SK-N-SH (cell line): ENCODE measurements around the gene CHST6. TPM values are rescaled to one million over a fixed set of nuclear protein-coding genes. Genes with fewer than 3 reads are reported as not detected.
A peak's percentile ranks its signal among the peaks of the same experiment; 100 is the strongest.

Source experiments
- ELF1 ChIP-seq: IDR thresholded peaks from 2 replicates; pipeline ENCODE4 v1.4.0; 2012
- FOSL2 ChIP-seq: IDR thresholded peaks from 2 replicates; pipeline ENCODE4 v1.4.0; 2012; ENCODE audit warnings: low read depth, mild to moderate bottlenecking, moderate library complexity, borderline replicate concordance
- FOXM1 ChIP-seq: IDR thresholded peaks from 2 replicates; pipeline ENCODE4 v1.4.0; 2012; ENCODE audit warnings: low read depth, mild to moderate bottlenecking
- IRF3 ChIP-seq: fragments of 150-350 bp; IDR thresholded peaks from 2 replicates; pipeline ENCODE4 v1.6.1; 2016; ENCODE audit warnings: mild to moderate bottlenecking, low read depth, low read length
- JUND ChIP-seq: IDR thresholded peaks from 2 replicates; pipeline ENCODE4 v1.4.0; 2012
- MEF2A ChIP-seq: IDR thresholded peaks from 2 replicates; pipeline ENCODE4 v1.4.0; 2012; ENCODE audit warnings: low read depth, borderline replicate concordance
- NRF1 ChIP-seq: IDR thresholded peaks from 2 replicates; pipeline ENCODE4 v1.6.1; 2012; ENCODE audit warnings: low read depth, mild to moderate bottlenecking, low read length
- PBX3 ChIP-seq: IDR thresholded peaks from 2 replicates; pipeline ENCODE4; 2012
- RXRA ChIP-seq: IDR thresholded peaks from 2 replicates; pipeline ENCODE4 v1.4.0; 2012; ENCODE audit warnings: low read depth, mild to moderate bottlenecking, borderline replicate concordance
- SIN3A ChIP-seq: IDR thresholded peaks from 2 replicates; pipeline ENCODE4 v1.6.1; 2012; ENCODE audit warnings: low read depth, mild to moderate bottlenecking, low read length, moderate library complexity, borderline replicate concordance
- SMC3 ChIP-seq: IDR thresholded peaks from 2 replicates; pipeline ENCODE4 v1.6.1; 2012; ENCODE audit warnings: low read depth, low read length, improper control_type of control experiment
- TAF1 ChIP-seq: IDR thresholded peaks from 2 replicates; pipeline ENCODE4 v1.6.1; 2012; ENCODE audit warnings: low read depth, mild to moderate bottlenecking, low read length, moderate library complexity, borderline replicate concordance
- USF1 ChIP-seq: IDR thresholded peaks from 2 replicates; pipeline ENCODE4 v1.4.0; 2012; ENCODE audit warnings: low read depth, borderline replicate concordance
- ZBTB33 ChIP-seq: IDR thresholded peaks from 2 replicates; pipeline ENCODE4 v1.4.0; 2012; ENCODE audit warnings: low read depth, borderline replicate concordance
- polyA plus RNA-seq, 3 experiments: library from polyadenylated mRNA; depleted of rRNA; stranded (reverse); fragments of >200 nt; gene quantifications; 2 replicates each; pipeline ENCODE4 v1.2.3, GENCODE V29; 2012

CHST6 gene
- polyA plus RNA-seq, 1 of the 3 experiments (the other 2 are of a cell fraction) = 0.30 TPM

- TF ChIP-seq JUND (no peak), SMC3 (no peak), USF1 (peak; percentile 86), MEF2A (no peak), SIN3A (peak; percentile 90; the same call in 1 of the 2 replicates), FOXM1 (no peak), FOSL2 (no peak), NRF1 (peak; percentile 76), PBX3 (no peak), IRF3 (no peak), ZBTB33 (no peak), RXRA (no peak), ELF1 (0 out of 2 replicates have a peak, but pooled peaks have one; percentile 42), TAF1 (0 out of 2 replicates have a peak, but pooled peaks have one; percentile 43)
These were observed 62.2 kb downstream of the CHST6 start, which contains the start of gene CFDP1 (continued) for GRCh38 chr16:75432828-75433731.
